Tibial nerve (tissue), 4 donors: Measurements from ENCODE around the gene VTI1A.

Experiments used
- EP300 ChIP-seq, 2 donors: sonication (generic); formaldehyde crosslinking; IDR thresholded peaks; one replicate each; pipeline ENCODE4 v1.6.1; 2017; ENCODE audit warnings: antibody characterized with exemption in 2 of 2, mild to moderate bottlenecking in 1 of 2
- TF ChIP-seq, protein P1 (sequence below), 5 experiments: fragments of 200-600 bp in 3 of 5; fragments of 450-650 bp in 2 of 5; sonication (generic) in 3 of 5; IDR thresholded peaks; one replicate each; pipeline ENCODE4 v1.5.1; 2016 to 2019; ENCODE audit warnings: antibody characterized with exemption in 5 of 5, mild to moderate bottlenecking in 3 of 5, moderate library complexity in 2 of 5

DNA sequence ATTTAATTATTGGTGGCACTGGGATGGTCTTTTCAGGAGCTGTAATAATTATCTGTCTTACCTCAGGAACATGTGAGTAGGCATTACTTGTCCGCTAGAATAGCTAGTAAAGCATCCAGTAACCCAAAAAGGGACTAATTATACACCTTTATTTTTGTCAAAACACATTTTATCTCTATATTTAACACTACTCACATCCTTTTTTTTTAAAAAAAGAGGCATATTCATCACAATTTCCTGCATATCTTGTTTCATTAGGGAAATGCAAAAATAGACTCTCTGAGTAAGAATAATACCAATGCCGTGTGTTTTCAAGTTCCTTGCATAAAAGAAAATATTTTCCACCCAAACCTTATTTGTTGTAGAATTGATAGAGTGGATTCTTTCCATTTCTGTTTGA lies 99.5 kb downstream of the VTI1A start:
- TF ChIP-seq, protein P1, sequence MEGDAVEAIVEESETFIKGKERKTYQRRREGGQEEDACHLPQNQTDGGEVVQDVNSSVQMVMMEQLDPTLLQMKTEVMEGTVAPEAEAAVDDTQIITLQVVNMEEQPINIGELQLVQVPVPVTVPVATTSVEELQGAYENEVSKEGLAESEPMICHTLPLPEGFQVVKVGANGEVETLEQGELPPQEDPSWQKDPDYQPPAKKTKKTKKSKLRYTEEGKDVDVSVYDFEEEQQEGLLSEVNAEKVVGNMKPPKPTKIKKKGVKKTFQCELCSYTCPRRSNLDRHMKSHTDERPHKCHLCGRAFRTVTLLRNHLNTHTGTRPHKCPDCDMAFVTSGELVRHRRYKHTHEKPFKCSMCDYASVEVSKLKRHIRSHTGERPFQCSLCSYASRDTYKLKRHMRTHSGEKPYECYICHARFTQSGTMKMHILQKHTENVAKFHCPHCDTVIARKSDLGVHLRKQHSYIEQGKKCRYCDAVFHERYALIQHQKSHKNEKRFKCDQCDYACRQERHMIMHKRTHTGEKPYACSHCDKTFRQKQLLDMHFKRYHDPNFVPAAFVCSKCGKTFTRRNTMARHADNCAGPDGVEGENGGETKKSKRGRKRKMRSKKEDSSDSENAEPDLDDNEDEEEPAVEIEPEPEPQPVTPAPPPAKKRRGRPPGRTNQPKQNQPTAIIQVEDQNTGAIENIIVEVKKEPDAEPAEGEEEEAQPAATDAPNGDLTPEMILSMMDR (IDR thresholded peaks at IDR 0.05): no peak
- TF ChIP-seq EP300 (IDR thresholded peaks at IDR 0.05): no peak
